LNCaP clone FGC (cell line): ENCODE measurements around the gene PDE4D.

ENCODE experiments used
- DNase-seq: peaks from one replicate; pipeline ENCODE4 v3.0.0-alpha.2; 2011; ENCODE audit warnings: low read depth
- H3K4me3 ChIP-seq: 2 replicates; pipeline ENCODE4 v1.5.1; 2011; ENCODE audit warnings: mild to moderate bottlenecking, low read depth, low read length, control low read depth
- CTCF ChIP-seq: IDR thresholded peaks from 2 replicates; pipeline ENCODE4 v1.5.1; 2012; ENCODE audit warnings: mild to moderate bottlenecking; ENCODE audit not compliant: control insufficient read depth, insufficient read depth; ENCODE audit errors: extremely low read depth

The PDE4D gene

GRCh38 chr5:59842999-59843398, 50.5 kb downstream of the PDE4D start:
- DNase-seq = no peak
- no peak for TF ChIP-seq CTCF

GRCh38 chr5:59840200-59840601, 53.3 kb downstream of the PDE4D start:
- peak; percentile 76 for DNase-seq
- H3K4me3 ChIP-seq = no peak overlapping the region
- no peak for TF ChIP-seq CTCF

More at GRCh38 chr5:59842999-59843398, 50.5 kb downstream of the PDE4D start:
- H3K4me3 ChIP-seq = no peak overlapping the region

GRCh38 chr5:59838989-59839388, 54.5 kb downstream of the PDE4D start:
- H3K4me3 ChIP-seq = no peak overlapping the region
- no peak for TF ChIP-seq CTCF
- DNase-seq = no peak

- no peak for TF ChIP-seq CTCF
- no peak for DNase-seq
- no peak overlapping the region for H3K4me3 ChIP-seq
Measured at GRCh38 chr5:59838067-59838466, 55.5 kb downstream of the PDE4D start.

GRCh38 chr5:59837071-59837470, 56.5 kb downstream of the PDE4D start:
- no peak overlapping the region for H3K4me3 ChIP-seq
- no peak for DNase-seq
- no peak for TF ChIP-seq CTCF

GRCh38 chr5:59835800-59836199, 57.7 kb downstream of the PDE4D start:
- no peak for TF ChIP-seq CTCF
- H3K4me3 ChIP-seq = no peak overlapping the region
- DNase-seq = no peak

GRCh38 chr5:59833448-59833847, 60.1 kb downstream of the PDE4D start:
- no peak for DNase-seq
- no peak overlapping the region for H3K4me3 ChIP-seq
- no peak for TF ChIP-seq CTCF
